H9 (cell line): ENCODE data around the gene FNDC3B. TPM values are rescaled to one million over a fixed set of nuclear protein-coding genes. Genes with fewer than 3 reads are reported as not detected.

ENCODE experiments used
- DNase-seq: peaks from one replicate; pipeline ENCODE4 v3.0.0-alpha.2; 2017
- H2AFZ ChIP-seq: one replicate; pipeline ENCODE4 v1.6.1; 2013; ENCODE audit warnings: mild to moderate bottlenecking, low read length, control low read depth, moderate library complexity
- H2AK5ac ChIP-seq: 2 replicates; pipeline ENCODE4 v1.6.1; 2013; ENCODE audit warnings: low read length, control low read depth, mixed read lengths; ENCODE audit not compliant: insufficient read length
- H2BK120ac ChIP-seq: one replicate; pipeline ENCODE4 v1.6.1; 2013; ENCODE audit warnings: low read depth, mild to moderate bottlenecking, low read length, control low read depth, inconsistent platforms; ENCODE audit not compliant: poor library complexity, severe bottlenecking
- H2BK12ac ChIP-seq: 2 replicates; pipeline ENCODE4 v1.6.1; 2013; ENCODE audit warnings: low read length, control low read depth, mixed read lengths, low read depth; ENCODE audit not compliant: insufficient read length
- H2BK15ac ChIP-seq: 2 replicates; pipeline ENCODE4 v1.6.1; 2013; ENCODE audit warnings: low read depth, low read length, control low read depth
- H2BK20ac ChIP-seq: one replicate; pipeline ENCODE4 v1.6.1; 2013; ENCODE audit warnings: low read depth, mild to moderate bottlenecking, low read length, control low read depth, inconsistent platforms; ENCODE audit not compliant: poor library complexity, severe bottlenecking
- H2BK5ac ChIP-seq: 2 replicates; pipeline ENCODE4 v1.6.1; 2013; ENCODE audit warnings: low read length, control low read depth, mixed read lengths; ENCODE audit not compliant: insufficient read length
- H3K14ac ChIP-seq: 2 replicates; pipeline ENCODE4 v1.6.1; 2013; ENCODE audit warnings: low read length, control low read depth; ENCODE audit not compliant: insufficient read depth
- H3K18ac ChIP-seq: 2 replicates; pipeline ENCODE4 v1.6.1; 2013; ENCODE audit warnings: low read depth, mild to moderate bottlenecking, mixed read lengths, low read length, control low read depth; ENCODE audit not compliant: insufficient read length
- H3K23ac ChIP-seq: 2 replicates; pipeline ENCODE4 v1.6.1; 2013; ENCODE audit warnings: low read length, control low read depth, mixed read lengths, low read depth; ENCODE audit not compliant: insufficient read length
- H3K23me2 ChIP-seq: 2 replicates; pipeline ENCODE4 v1.6.1; 2013; ENCODE audit warnings: low read depth, mild to moderate bottlenecking, mixed read lengths, low read length, control low read depth; ENCODE audit not compliant: insufficient read length, poor library complexity, severe bottlenecking
- H3K27ac ChIP-seq: 2 replicates; pipeline ENCODE4 v1.5.1; 2013; ENCODE audit warnings: low read length, control low read depth, mixed read lengths, low read depth; ENCODE audit not compliant: insufficient read length
- H3K27me3 ChIP-seq: 2 replicates; pipeline ENCODE4 v1.6.1; 2013; ENCODE audit warnings: low read length, control low read depth, inconsistent platforms; ENCODE audit not compliant: insufficient read depth
- H3K4ac ChIP-seq: 2 replicates; pipeline ENCODE4 v1.6.1; 2013; ENCODE audit warnings: low read depth, mild to moderate bottlenecking, control low read depth, inconsistent platforms, low read length, moderate library complexity
- H3K4me1 ChIP-seq: 2 replicates; pipeline ENCODE4 v1.6.1; 2013; ENCODE audit warnings: low read length, control low read depth, inconsistent platforms; ENCODE audit not compliant: insufficient read depth
- H3K4me2 ChIP-seq: 2 replicates; pipeline ENCODE4 v1.6.1; 2013; ENCODE audit warnings: low read length, control low read depth, mixed read lengths; ENCODE audit not compliant: insufficient read length, insufficient read depth
- H3K56ac ChIP-seq: 2 replicates; pipeline ENCODE4 v1.6.1; 2013; ENCODE audit warnings: low read depth, mild to moderate bottlenecking, mixed read lengths, low read length, control low read depth; ENCODE audit not compliant: insufficient read length
- H3K79me1 ChIP-seq: 2 replicates; pipeline ENCODE4 v1.6.1; 2013; ENCODE audit warnings: low read depth, mild to moderate bottlenecking, moderate library complexity, low read length, control low read depth, inconsistent platforms; ENCODE audit not compliant: insufficient read depth, poor library complexity, severe bottlenecking
- H3K79me2 ChIP-seq: 2 replicates; pipeline ENCODE4 v1.6.1; 2013; ENCODE audit warnings: low read length, control low read depth, inconsistent platforms; ENCODE audit not compliant: insufficient read depth
- H3K9ac ChIP-seq: 2 replicates; pipeline ENCODE4 v1.6.1; 2013; ENCODE audit warnings: low read length, control low read depth, mixed read lengths; ENCODE audit not compliant: insufficient read length; ENCODE audit errors: extremely low read depth
- H3K9me3 ChIP-seq: one replicate; pipeline ENCODE4 v1.6.1; 2013; ENCODE audit warnings: low read depth, low read length, inconsistent platforms; ENCODE audit not compliant: control insufficient read depth
- H3T11ph ChIP-seq: one replicate; pipeline ENCODE4 v1.6.1; 2013; ENCODE audit warnings: mild to moderate bottlenecking, low read length, control low read depth, inconsistent platforms
- H4K20me1 ChIP-seq: one replicate; pipeline ENCODE4 v1.6.1; 2013; ENCODE audit not compliant: control insufficient read depth, insufficient read length, insufficient read depth
- H4K5ac ChIP-seq: 2 replicates; pipeline ENCODE4 v1.6.1; 2013; ENCODE audit warnings: low read depth, mild to moderate bottlenecking, mixed read lengths, low read length, control low read depth; ENCODE audit not compliant: insufficient read length
- H4K8ac ChIP-seq: replicated peaks from 2 replicates; pipeline ENCODE4 v1.6.1; 2013; ENCODE audit warnings: low read length, control low read depth, mixed read lengths, low read depth; ENCODE audit not compliant: insufficient read length
- H4K91ac ChIP-seq: 2 replicates; pipeline ENCODE4 v1.6.1; 2013; ENCODE audit warnings: low read depth, mild to moderate bottlenecking, moderate library complexity, mixed read lengths, low read length, control low read depth; ENCODE audit not compliant: insufficient read length
- H3K27ac Mint-ChIP-seq, 3 experiments: 2 replicates in 2 of 3; 3 replicates in 1 of 3; pipeline ENCODE4 v1.8.0; 2020 to 2021; ENCODE audit warnings: mixed read lengths in 3 of 3, mild to moderate bottlenecking in 1 of 3, moderate library complexity in 1 of 3
- H3K27me3 Mint-ChIP-seq: 2 replicates; pipeline ENCODE4 v1.8.0; 2021; ENCODE audit warnings: low read depth, mild to moderate bottlenecking, moderate library complexity, mixed read lengths
- H3K36me3 Mint-ChIP-seq, 3 experiments: 2 replicates in 2 of 3; 3 replicates in 1 of 3; pipeline ENCODE4 v1.8.0; 2020 to 2021; ENCODE audit warnings: low read depth in 3 of 3, mixed read lengths in 3 of 3; ENCODE audit not compliant: insufficient read depth in 1 of 3
- H3K4me1 Mint-ChIP-seq, 2 experiments: 2 replicates each; pipeline ENCODE4 v1.8.0; 2020; ENCODE audit warnings: mixed read lengths in 2 of 2
- H3K4me3 Mint-ChIP-seq, 2 experiments: 2 replicates in 1 of 2; 3 replicates in 1 of 2; pipeline ENCODE4 v1.8.0; 2020 to 2021; ENCODE audit warnings: mild to moderate bottlenecking in 2 of 2, mixed read lengths in 2 of 2, moderate library complexity in 1 of 2
- H3K9me3 Mint-ChIP-seq, 2 experiments: 2 replicates in 1 of 2; 3 replicates in 1 of 2; pipeline ENCODE4 v1.8.0; 2020; ENCODE audit warnings: mild to moderate bottlenecking in 2 of 2, mixed read lengths in 2 of 2, moderate library complexity in 1 of 2
- CTCF ChIP-seq: fragments of 200-600 bp; sonication (generic); conservative IDR thresholded peaks from 3 replicates; pipeline ENCODE4 v1.8.0; 2021; ENCODE audit warnings: antibody characterized with exemption, mild to moderate bottlenecking
- WGBS: extraction: QIAGEN DNeasy Blood & Tissue Kit; methylation state at CpG from one replicate; pipeline ENCODE4 v1.1.7; 2013; ENCODE audit warnings: missing lambda C conversion rate, low lambda C conversion rate, mixed read lengths; ENCODE audit not compliant: insufficient read length; ENCODE audit errors: extremely low coverage; 5-methylcytosine and 5-hydroxymethylcytosine counted together
- total RNA-seq: library from RNA; stranded (reverse); gene quantifications from 2 replicates; pipeline ENCODE4 v1.2.1, GENCODE V29; 2021

FNDC3B gene
- total RNA-seq, 1 experiment from 2014 or later, result 43.8 TPM

- H2AFZ ChIP-seq, result no peak overlapping the region
- no peak overlapping the region for H2AK5ac ChIP-seq
- H3T11ph ChIP-seq, result no peak overlapping the region
- H3K14ac ChIP-seq, result no peak overlapping the region
- no peak overlapping the region for H4K5ac ChIP-seq
- no peak overlapping the region for H3K18ac ChIP-seq
- H3K9ac ChIP-seq, result no peak overlapping the region
- no peak overlapping the region for H3K56ac ChIP-seq
- H3K27ac ChIP-seq, result no peak overlapping the region
- no peak overlapping the region for H2BK5ac ChIP-seq
- no peaks in the 10 kb centered on the region for H3K36me3 Mint-ChIP-seq
- no peak overlapping the region for H3K4ac ChIP-seq
- no peaks in the 10 kb centered on the region for H3K27me3 Mint-ChIP-seq
- no peaks in the 10 kb centered on the region for H3K27me3 ChIP-seq
- H3K4me1 ChIP-seq, result peaks cover 6% of the 10 kb centered on the region
- no peak overlapping the region for H3K4me3 Mint-ChIP-seq
- H3K27ac Mint-ChIP-seq, result no peak overlapping the region
- no CpG with 5 or more reads among the region's 2 CpGs for WGBS
- H3K4me1 Mint-ChIP-seq, result peaks cover 67 to 68% of the 10 kb centered on the region in 2 experiments
- no peak overlapping the region for H2BK120ac ChIP-seq
- no peaks in the 10 kb centered on the region for H4K20me1 ChIP-seq
- H3K23ac ChIP-seq, result no peak overlapping the region
- no peak overlapping the region for H2BK20ac ChIP-seq
- no peak overlapping the region for H2BK15ac ChIP-seq
- H3K23me2 ChIP-seq, result no peaks in the 10 kb centered on the region
- no peak for DNase-seq
- H4K8ac ChIP-seq, result no peak overlapping the region
- H3K9me3 ChIP-seq, result no peaks in the 10 kb centered on the region
- no peak overlapping the region for H4K91ac ChIP-seq
- peaks cover 5% of the 10 kb centered on the region for H3K79me1 ChIP-seq
- no peak overlapping the region for H3K4me2 ChIP-seq
- TF ChIP-seq CTCF, result no peak
- H3K79me2 ChIP-seq, result peaks cover 6% of the 10 kb centered on the region; the same call in 1 of the 2 replicates
- no peaks in the 10 kb centered on the region for H3K9me3 Mint-ChIP-seq
- H2BK12ac ChIP-seq, result no peak overlapping the region
Measured at GRCh38 chr3:172100482-172100881, 61.1 kb downstream of the FNDC3B start.
